ENCODE measurements around the gene ADAR.

ADAR gene

GRCh38 chr1:154551474-154551873 lies 56.5 kb downstream of the ADAR start:
- TF ChIP-seq GATA2 (IDR thresholded peaks at IDR 0.05; ENCODE audit: low read depth, low read length) (no peak), GATA3 (IDR thresholded peaks at IDR 0.05; ENCODE audit: low read depth, low read length) (no peak)

- TF ChIP-seq GATA3 (IDR thresholded peaks at IDR 0.05; ENCODE audit: low read depth, low read length), result no peak
- no peak for TF ChIP-seq GATA2 (IDR thresholded peaks at IDR 0.05; ENCODE audit: low read depth, low read length)
Observed at GRCh38 chr1:154550657-154551056, 57.3 kb downstream of the ADAR start.

- TF ChIP-seq GATA3 (IDR thresholded peaks at IDR 0.05; ENCODE audit: low read depth, low read length) (no peak), GATA2 (IDR thresholded peaks at IDR 0.05; ENCODE audit: low read depth, low read length) (no peak)
Observed at GRCh38 chr1:154550070-154550469, 57.9 kb downstream of the ADAR start.

- TF ChIP-seq GATA3 (IDR thresholded peaks at IDR 0.05; ENCODE audit: low read depth, low read length) (no peak), GATA2 (IDR thresholded peaks at IDR 0.05; ENCODE audit: low read depth, low read length) (no peak)
Observed at GRCh38 chr1:154549202-154549770, 58.7 kb downstream of the ADAR start.

GRCh38 chr1:154548028-154548427 lies 60.0 kb downstream of the ADAR start:
- TF ChIP-seq GATA2 (IDR thresholded peaks at IDR 0.05; ENCODE audit: low read depth, low read length), result no peak
- TF ChIP-seq GATA3 (IDR thresholded peaks at IDR 0.05; ENCODE audit: low read depth, low read length), result no peak

- no peak for TF ChIP-seq GATA2 (IDR thresholded peaks at IDR 0.05; ENCODE audit: low read depth, low read length)
- TF ChIP-seq GATA3 (IDR thresholded peaks at IDR 0.05; ENCODE audit: low read depth, low read length), result no peak
Observed at GRCh38 chr1:154547105-154547732, 60.8 kb downstream of the ADAR start.

GRCh38 chr1:154546264-154547063 lies 61.5 kb downstream of the ADAR start:
- TF ChIP-seq GATA3 (IDR thresholded peaks at IDR 0.05; ENCODE audit: low read depth, low read length) (no peak), GATA2 (IDR thresholded peaks at IDR 0.05; ENCODE audit: low read depth, low read length) (no peak)

- TF ChIP-seq GATA3 (IDR thresholded peaks at IDR 0.05; ENCODE audit: low read depth, low read length), result no peak
- no peak for TF ChIP-seq GATA2 (IDR thresholded peaks at IDR 0.05; ENCODE audit: low read depth, low read length)
Observed at GRCh38 chr1:154541231-154541630, 66.8 kb downstream of the ADAR start.

GRCh38 chr1:154539486-154540483 lies 68.2 kb downstream of the ADAR start:
- no peak for TF ChIP-seq GATA3 (IDR thresholded peaks at IDR 0.05; ENCODE audit: low read depth, low read length)
- no peak for TF ChIP-seq GATA2 (IDR thresholded peaks at IDR 0.05; ENCODE audit: low read depth, low read length)

- TF ChIP-seq GATA3 (IDR thresholded peaks at IDR 0.05; ENCODE audit: low read depth, low read length), result no peak
- no peak for TF ChIP-seq GATA2 (IDR thresholded peaks at IDR 0.05; ENCODE audit: low read depth, low read length)
Observed at GRCh38 chr1:154536570-154536969, 71.4 kb downstream of the ADAR start.

- no peak for TF ChIP-seq GATA2 (IDR thresholded peaks at IDR 0.05; ENCODE audit: low read depth, low read length)
- TF ChIP-seq GATA3 (IDR thresholded peaks at IDR 0.05; ENCODE audit: low read depth, low read length), result no peak
Observed at GRCh38 chr1:154533952-154534844, 73.8 kb downstream of the ADAR start.
